B cell (primary cell): ENCODE measurements around the gene SORL1.

Source experiments
- CTCF ChIP-seq: fragments of 200-600 bp; IDR thresholded peaks from one replicate; pipeline ENCODE4 v1.8.0; 2022; ENCODE audit warnings: antibody characterized with exemption, mild to moderate bottlenecking
- EZH2 ChIP-seq: IDR thresholded peaks from 2 replicates; pipeline ENCODE4 v1.6.1; 2012; ENCODE audit warnings: borderline replicate concordance, low read depth, mild to moderate bottlenecking, moderate library complexity, low read length; ENCODE audit not compliant: insufficient read depth, poor library complexity, severe bottlenecking

GRCh38 chr11:121524233-121524631 lies 72.1 kb downstream of the SORL1 start:
- TF ChIP-seq CTCF = no peak
- TF ChIP-seq EZH2 = no peak
